BE2C (cell line): ENCODE results near the gene NUDT6.
"Not testable (repeated sequence)": the region's sequence is repeated elsewhere in the genome, so short reads cannot be mapped to it uniquely, and the experiment has no call there.

ENCODE experiments used
- DNase-seq: peaks from one replicate; pipeline ENCODE4 v3.0.0-alpha.2; 2020
- H3K27me3 ChIP-seq: fragments of 250-450 bp; sonication (Bioruptor Pico); 2 replicates; pipeline ENCODE4 v1.5.1; 2020; ENCODE audit warnings: mild to moderate bottlenecking
- H3K36me3 ChIP-seq: fragments of 250-450 bp; sonication (Bioruptor Pico); 2 replicates; pipeline ENCODE4 v1.5.1; 2020; ENCODE audit warnings: mild to moderate bottlenecking
- H3K4me1 ChIP-seq: fragments of 250-450 bp; sonication (Bioruptor Pico); 2 replicates; pipeline ENCODE4 v1.5.1; 2020
- H3K4me3 ChIP-seq: 2 replicates; pipeline ENCODE4 v1.5.1; 2011; ENCODE audit warnings: low read depth, low read length
- H3K9me3 ChIP-seq: fragments of 250-450 bp; sonication (Bioruptor Pico); 2 replicates; pipeline ENCODE4 v1.5.1; 2020
- TF ChIP-seq, protein P1 (sequence below): IDR thresholded peaks from 2 replicates; pipeline ENCODE4 v1.5.1; 2012; ENCODE audit warnings: mild to moderate bottlenecking, low read depth, low read length

NUDT6 gene

DNA sequence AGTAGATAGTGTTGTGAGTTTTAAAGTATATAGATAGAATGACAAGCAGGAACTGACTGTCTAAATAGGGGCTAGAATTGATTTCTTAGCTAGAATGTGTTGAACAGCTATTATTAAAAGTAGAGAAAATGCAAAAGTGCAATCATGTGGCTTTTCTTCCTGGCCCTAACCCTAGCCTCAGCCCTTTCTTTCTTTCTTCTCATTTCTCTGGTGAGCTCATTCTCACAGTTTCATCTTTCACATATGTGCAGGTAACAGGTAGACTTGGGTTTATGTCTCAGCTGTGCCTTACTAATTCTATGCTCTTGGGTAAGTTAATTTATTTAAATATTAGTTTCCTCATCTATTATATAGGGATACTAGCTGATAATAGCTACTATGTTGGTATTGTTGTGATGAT, 70.8 kb downstream of the NUDT6 start:
- Histone ChIP-seq H3K9me3 (no peaks in the 10 kb centered on the region), H3K4me3 (no peak overlapping the region), H3K27me3 (no peaks in the 10 kb centered on the region), H3K36me3 (no peaks in the 10 kb centered on the region), H3K4me1 (no peaks in the 10 kb centered on the region)
- DNase-seq = no peak
- TF ChIP-seq, protein P1, sequence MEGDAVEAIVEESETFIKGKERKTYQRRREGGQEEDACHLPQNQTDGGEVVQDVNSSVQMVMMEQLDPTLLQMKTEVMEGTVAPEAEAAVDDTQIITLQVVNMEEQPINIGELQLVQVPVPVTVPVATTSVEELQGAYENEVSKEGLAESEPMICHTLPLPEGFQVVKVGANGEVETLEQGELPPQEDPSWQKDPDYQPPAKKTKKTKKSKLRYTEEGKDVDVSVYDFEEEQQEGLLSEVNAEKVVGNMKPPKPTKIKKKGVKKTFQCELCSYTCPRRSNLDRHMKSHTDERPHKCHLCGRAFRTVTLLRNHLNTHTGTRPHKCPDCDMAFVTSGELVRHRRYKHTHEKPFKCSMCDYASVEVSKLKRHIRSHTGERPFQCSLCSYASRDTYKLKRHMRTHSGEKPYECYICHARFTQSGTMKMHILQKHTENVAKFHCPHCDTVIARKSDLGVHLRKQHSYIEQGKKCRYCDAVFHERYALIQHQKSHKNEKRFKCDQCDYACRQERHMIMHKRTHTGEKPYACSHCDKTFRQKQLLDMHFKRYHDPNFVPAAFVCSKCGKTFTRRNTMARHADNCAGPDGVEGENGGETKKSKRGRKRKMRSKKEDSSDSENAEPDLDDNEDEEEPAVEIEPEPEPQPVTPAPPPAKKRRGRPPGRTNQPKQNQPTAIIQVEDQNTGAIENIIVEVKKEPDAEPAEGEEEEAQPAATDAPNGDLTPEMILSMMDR = no peak

DNA sequence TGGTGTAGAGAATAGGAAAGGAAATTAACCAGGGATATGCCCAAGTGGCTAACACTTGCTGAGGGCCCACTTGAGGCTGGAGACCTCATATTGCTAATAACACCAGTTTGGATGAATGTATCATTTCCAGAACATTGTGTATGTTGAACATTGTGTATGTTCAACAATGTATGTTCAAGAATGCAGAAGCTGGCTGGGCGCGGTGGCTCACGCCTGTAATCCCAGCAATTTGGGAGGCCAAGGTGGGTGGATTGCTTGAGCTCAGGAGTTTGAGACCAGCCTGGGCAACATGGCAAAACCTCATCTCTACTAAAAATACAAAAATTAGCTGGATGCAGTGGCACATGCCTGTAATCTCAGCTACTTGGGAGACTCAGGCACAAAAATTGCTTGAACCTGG, 72.6 kb downstream of the NUDT6 start:
- DNase-seq, H3K36me3 ChIP-seq, H3K27me3 ChIP-seq, H3K9me3 ChIP-seq, H3K4me1 ChIP-seq, H3K4me3 ChIP-seq: not testable (repeated sequence)

DNA sequence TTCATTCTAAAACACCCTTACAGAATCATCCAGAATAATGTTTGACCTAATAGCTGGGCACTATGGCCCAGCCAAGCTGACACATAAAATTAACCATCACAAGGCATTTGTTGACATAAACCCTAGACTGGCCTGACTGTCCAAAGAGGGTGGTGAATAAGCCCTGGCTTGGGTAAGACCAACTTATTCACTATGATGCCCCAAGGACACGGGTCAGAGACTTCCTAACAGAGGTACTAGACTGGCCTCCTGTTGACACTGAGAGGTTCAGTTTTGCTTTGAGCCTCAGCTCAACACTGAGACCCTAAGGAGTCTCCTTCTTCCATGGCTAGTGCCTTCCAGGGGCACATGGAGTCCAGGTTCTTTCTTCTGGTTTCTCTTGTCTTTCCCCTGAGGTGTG, 74.5 kb downstream of the NUDT6 start:
- Histone ChIP-seq H3K27me3 (no peaks in the 10 kb centered on the region), H3K4me1 (no peaks in the 10 kb centered on the region), H3K9me3 (no peaks in the 10 kb centered on the region), H3K36me3 (no peaks in the 10 kb centered on the region), H3K4me3 (no peak overlapping the region)
- no peak for DNase-seq
- TF ChIP-seq, protein P1 = no peak

DNA sequence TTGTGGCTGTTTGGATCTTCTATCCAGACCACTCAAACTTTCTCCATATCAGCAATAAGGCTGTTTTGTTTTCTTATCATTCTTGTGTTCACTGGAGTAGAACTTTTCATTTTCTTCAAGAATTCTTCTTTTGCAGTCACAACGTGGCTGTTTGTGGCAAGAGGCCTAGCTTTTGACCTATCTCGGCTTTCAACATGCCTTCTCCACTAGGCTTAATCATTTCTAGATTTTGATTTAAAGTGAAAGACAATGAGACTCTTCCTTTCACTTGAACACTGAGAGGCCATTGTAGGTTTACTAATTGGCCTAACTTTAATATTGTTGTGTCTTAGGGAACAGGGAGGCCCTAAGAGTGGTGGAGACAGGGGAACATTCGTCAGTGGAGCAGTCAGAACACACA, 76.6 kb downstream of the NUDT6 start:
- no peak for DNase-seq
- Histone ChIP-seq H3K4me3 (no peak overlapping the region), H3K9me3 (no peaks in the 10 kb centered on the region), H3K4me1 (no peaks in the 10 kb centered on the region), H3K36me3 (no peaks in the 10 kb centered on the region), H3K27me3 (no peaks in the 10 kb centered on the region)
- TF ChIP-seq, protein P1 = no peak

DNA sequence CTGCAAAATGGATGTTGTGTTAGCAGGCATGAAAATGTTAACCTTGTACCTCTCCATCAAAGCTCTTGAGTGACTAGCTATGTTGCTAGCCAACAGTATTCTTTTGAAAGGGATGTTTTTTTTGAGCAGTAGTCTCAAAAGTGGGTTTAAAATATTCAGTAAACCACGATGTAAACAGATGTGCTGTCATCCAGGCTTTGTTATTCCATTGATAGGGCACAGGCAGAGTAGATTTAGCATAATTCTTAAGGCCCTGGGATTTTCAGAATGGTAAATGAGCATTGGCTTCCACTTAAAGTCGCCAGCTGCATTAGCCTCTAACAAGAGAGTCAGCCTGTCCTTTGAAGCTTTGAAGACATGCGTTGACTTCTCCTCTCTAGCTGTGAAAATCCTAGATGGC, 77.3 kb downstream of the NUDT6 start:
- H3K27me3 ChIP-seq = no peaks in the 10 kb centered on the region
- TF ChIP-seq, protein P1 = no peak
- H3K36me3 ChIP-seq = no peaks in the 10 kb centered on the region
- no peaks in the 10 kb centered on the region for H3K9me3 ChIP-seq
- no peaks in the 10 kb centered on the region for H3K4me1 ChIP-seq
- DNase-seq = no peak
- H3K4me3 ChIP-seq = no peak overlapping the region

DNA sequence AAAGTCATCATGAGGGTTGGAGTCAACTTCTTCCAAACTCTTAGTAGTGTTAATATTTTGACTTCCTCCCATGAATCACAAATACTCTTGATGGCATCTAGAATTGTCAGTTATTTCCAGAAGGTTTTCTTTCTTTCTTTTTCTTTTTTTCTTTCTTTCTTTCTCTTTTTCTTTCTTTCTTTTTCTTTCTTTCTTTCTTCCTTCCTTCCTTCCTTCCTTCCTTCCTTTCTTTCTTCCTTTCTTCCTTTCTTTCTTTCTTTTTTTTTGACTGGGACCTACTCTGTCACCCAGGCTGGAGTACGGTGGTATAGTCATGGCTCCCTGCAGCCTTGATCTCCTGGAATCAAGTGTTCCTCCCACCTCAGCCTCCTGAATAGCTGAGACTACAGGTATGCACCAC, 78.0 kb downstream of the NUDT6 start:
- H3K9me3 ChIP-seq, H3K36me3 ChIP-seq, H3K27me3 ChIP-seq, H3K4me1 ChIP-seq, DNase-seq, H3K4me3 ChIP-seq: not testable (repeated sequence)

DNA sequence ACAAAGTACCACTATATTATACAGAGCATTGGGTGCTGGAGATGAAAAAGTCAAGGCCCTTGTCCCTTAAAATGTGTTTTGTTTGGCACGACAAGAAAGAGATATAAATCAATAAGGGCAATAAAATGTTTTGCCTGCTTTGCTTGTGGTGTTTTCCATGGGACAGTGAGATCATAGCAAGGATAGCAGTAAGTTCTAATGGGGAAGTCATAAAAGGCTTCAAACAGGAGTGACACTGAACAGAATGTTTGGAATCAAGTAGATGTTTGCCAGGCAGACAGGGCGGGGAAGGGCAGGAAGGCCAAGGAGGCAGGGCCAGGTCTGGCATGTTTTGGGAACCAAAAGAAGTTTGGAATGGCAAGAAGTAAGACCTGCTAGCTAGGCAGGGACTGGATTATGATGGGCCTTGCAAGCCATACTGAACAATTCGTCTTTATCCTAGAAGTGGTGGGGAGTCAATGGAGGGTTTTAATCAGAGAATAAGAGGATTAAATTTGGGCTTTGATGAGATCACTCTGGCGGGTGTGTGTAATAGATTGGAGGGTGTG, 79.3 kb downstream of the NUDT6 start:
- Histone ChIP-seq H3K36me3 (no peaks in the 10 kb centered on the region), H3K9me3 (no peaks in the 10 kb centered on the region), H3K4me1 (no peaks in the 10 kb centered on the region)

More for the DNA sequence above, 79.3 kb downstream of the NUDT6 start:
- Histone ChIP-seq H3K27me3 (no peaks in the 10 kb centered on the region), H3K4me3 (no peak overlapping the region)
- TF ChIP-seq, protein P1 = no peak
- DNase-seq = no peak
